Uterus (tissue), 2 donors: ENCODE measurements around the gene SMAD1.

ENCODE experiments used
- CTCF ChIP-seq, 4 experiments: fragments of 200-600 bp in 2 of 4; fragments of 450-650 bp in 2 of 4; sonication (generic) in 2 of 4; IDR thresholded peaks; one replicate each; pipeline ENCODE4 v1.5.1; 2016 to 2019; ENCODE audit warnings: antibody characterized with exemption in 4 of 4, mild to moderate bottlenecking in 2 of 4, moderate library complexity in 1 of 4
- POLR2A ChIP-seq, 2 donors: fragments of 450-650 bp; IDR thresholded peaks; one replicate each; pipeline ENCODE4 v1.6.1; 2016; ENCODE audit warnings: antibody characterized with exemption in 2 of 2, mild to moderate bottlenecking in 1 of 2, moderate library complexity in 1 of 2

GRCh38 chr4:145498430-145498829 is 16.8 kb downstream of the SMAD1 start:
- no peak for TF ChIP-seq POLR2A (IDR thresholded peaks at IDR 0.05)
- no peak for TF ChIP-seq CTCF (IDR thresholded peaks at IDR 0.05)
